ENCODE data around the gene INSRR.

DNA sequence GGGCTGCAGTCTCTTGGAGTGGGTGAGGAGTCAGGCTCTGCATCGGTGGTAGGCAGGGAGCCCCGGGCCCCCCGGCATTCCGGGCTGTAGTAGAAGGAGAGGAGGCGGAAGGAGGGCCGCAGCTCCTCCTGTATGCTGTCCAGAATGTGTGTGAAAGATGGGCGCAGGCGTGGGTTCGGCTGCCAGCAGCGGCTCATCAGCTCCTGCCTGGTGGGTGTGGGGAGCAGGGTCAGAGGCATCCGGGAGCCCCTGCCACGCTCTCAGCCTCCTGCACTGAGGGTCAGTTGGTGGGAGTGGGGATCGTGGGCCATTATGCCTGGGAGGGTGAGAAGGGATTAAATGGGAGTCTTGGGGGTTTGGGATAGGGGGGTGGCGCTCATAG lies 18.0 kb downstream of the INSRR start:
- TF ChIP-seq MAFK (IDR thresholded peaks at IDR 0.05; ENCODE audit: partially characterized antibody) = no peak
- no peak for TF ChIP-seq EHMT2 (IDR thresholded peaks at IDR 0.05; ENCODE audit: low read depth)
- no peak for TF ChIP-seq HES2 (IDR thresholded peaks at IDR 0.05)
- TF ChIP-seq, protein P1, sequence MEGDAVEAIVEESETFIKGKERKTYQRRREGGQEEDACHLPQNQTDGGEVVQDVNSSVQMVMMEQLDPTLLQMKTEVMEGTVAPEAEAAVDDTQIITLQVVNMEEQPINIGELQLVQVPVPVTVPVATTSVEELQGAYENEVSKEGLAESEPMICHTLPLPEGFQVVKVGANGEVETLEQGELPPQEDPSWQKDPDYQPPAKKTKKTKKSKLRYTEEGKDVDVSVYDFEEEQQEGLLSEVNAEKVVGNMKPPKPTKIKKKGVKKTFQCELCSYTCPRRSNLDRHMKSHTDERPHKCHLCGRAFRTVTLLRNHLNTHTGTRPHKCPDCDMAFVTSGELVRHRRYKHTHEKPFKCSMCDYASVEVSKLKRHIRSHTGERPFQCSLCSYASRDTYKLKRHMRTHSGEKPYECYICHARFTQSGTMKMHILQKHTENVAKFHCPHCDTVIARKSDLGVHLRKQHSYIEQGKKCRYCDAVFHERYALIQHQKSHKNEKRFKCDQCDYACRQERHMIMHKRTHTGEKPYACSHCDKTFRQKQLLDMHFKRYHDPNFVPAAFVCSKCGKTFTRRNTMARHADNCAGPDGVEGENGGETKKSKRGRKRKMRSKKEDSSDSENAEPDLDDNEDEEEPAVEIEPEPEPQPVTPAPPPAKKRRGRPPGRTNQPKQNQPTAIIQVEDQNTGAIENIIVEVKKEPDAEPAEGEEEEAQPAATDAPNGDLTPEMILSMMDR (IDR thresholded peaks at IDR 0.05) = no peak
- TF ChIP-seq POLR2A (IDR thresholded peaks at IDR 0.05; ENCODE audit: low read length) = no peak
- no peak for TF ChIP-seq RCOR1 (IDR thresholded peaks at IDR 0.05; ENCODE audit: low read depth, low read length)
- TF ChIP-seq RFX5 (IDR thresholded peaks at IDR 0.05) = no peak
- no peak for TF ChIP-seq EP300 (IDR thresholded peaks at IDR 0.05)
- no peak for TF ChIP-seq ZFP36 (IDR thresholded peaks at IDR 0.05; ENCODE audit: borderline replicate concordance, partially characterized antibody)
- no peak for TF ChIP-seq JUN (IDR thresholded peaks at IDR 0.05)

Data from A549 (cell line).